ENCODE measurements around the gene TMEM183A.

DNA sequence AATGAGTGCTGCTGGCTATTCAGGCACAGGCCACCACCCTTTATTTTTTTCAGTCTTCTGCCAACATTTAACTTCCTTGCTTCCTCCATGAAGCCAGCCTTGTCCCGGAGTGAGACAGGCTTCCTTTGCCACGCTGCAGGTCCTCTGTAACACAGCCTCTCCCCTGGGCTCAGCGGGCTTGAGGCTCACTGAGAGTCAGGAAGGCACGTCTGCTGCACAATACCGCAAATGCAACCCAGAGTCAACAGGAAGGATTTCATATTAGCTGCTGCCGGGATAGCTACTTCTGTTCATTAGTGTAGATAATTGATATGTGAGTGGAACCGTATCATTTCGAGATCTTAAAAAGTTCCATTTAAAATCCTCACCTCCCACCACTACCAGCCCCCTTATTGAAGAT is 56.1 kb downstream of the TMEM183A start:
- TF ChIP-seq, protein P1, sequence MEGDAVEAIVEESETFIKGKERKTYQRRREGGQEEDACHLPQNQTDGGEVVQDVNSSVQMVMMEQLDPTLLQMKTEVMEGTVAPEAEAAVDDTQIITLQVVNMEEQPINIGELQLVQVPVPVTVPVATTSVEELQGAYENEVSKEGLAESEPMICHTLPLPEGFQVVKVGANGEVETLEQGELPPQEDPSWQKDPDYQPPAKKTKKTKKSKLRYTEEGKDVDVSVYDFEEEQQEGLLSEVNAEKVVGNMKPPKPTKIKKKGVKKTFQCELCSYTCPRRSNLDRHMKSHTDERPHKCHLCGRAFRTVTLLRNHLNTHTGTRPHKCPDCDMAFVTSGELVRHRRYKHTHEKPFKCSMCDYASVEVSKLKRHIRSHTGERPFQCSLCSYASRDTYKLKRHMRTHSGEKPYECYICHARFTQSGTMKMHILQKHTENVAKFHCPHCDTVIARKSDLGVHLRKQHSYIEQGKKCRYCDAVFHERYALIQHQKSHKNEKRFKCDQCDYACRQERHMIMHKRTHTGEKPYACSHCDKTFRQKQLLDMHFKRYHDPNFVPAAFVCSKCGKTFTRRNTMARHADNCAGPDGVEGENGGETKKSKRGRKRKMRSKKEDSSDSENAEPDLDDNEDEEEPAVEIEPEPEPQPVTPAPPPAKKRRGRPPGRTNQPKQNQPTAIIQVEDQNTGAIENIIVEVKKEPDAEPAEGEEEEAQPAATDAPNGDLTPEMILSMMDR (IDR thresholded peaks at IDR 0.05): no peak
- no peak for TF ChIP-seq POLR2A (IDR thresholded peaks at IDR 0.05)
